Activated CD4-positive, alpha-beta T cell treated with anti-CD3 and anti-CD28 coated beads, Interleukin-2, amount 50 U/mL, for 4 hours (primary cell): Measurements from ENCODE around the gene POLR3GL.

Experiments
- DNase-seq, 2 experiments: peaks; one replicate each; pipeline ENCODE4 v3.0.0-alpha.2; 2020

POLR3GL gene

GRCh38 chr1:145951526-145951925 lies 13.0 kb upstream of the POLR3GL start:
- DNase-seq, result no peak

GRCh38 chr1:145952903-145953302 lies 11.6 kb upstream of the POLR3GL start:
- no peak for DNase-seq

DNA sequence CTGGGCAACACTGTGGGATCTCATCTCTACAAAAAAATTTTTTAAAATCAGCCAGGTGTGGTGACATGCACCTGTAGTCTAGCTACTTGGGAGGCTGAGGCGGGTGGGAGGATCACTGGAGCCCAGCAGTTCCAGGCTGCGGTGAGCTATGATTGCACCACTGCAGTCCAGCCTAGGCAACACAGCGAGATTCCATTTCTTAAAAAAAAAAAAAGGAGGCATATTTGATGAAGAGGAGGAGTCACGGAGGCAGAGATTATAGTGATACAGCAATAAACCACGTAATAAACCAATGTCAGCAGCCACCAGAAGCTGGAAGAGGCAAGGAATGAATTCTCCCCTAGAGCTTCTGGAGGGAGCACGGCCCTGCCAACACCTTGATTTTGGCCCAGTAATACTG lies 10.6 kb upstream of the POLR3GL start:
- DNase-seq, result no peak

DNA sequence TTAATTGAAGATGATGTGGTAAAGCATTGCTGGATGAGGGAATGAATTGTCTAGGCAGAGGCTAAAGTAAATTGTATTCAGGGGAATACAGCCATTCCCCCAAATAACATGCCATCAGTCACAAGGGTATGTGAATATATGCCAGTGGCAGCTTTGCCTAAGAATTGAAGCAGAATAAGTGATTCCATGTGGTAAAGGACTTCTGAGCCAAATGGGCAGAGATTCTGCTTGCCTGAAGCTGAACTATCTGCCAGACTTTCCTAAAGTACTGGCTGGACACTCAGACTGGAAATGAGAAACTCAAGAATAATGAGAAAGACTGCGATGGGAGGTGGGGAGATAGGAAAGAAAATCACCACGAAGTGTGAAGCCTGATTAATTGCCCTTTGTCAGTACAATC lies 9.1 kb upstream of the POLR3GL start:
- no peak for DNase-seq

GRCh38 chr1:145956361-145956760 lies 8.1 kb upstream of the POLR3GL start:
- no peak for DNase-seq

DNA sequence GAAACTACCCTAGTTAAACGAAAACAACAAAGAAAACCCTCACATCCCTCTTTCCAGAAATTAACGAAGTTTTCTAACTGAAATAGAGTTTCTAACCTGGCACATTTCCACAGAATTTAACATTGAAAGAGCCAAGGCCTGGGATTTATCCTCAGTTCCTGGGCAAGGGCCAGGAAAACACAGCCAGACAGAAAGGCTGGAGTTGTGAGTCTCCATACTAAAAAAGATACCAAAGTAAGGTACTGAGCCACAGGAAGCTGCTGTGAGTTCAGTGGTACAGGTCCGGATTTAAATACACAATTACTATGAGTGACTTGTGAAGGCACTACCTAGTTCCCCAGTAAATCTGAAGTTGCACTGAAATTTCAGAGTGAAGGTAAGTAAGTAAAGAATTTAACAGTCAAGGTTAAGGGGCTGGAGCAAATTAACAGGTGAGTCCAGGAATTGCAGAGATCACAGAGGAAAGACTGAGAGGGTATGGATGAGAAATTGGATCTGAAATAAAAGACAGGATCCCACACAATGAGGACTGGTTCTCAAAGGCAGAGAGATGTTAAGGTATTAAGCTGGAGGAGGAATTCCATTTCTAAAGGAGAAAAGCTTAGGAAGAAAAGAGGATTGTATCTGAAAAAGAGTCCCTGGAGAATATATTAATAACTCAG lies 7.6 kb upstream of the POLR3GL start:
- no peak for DNase-seq

DNA sequence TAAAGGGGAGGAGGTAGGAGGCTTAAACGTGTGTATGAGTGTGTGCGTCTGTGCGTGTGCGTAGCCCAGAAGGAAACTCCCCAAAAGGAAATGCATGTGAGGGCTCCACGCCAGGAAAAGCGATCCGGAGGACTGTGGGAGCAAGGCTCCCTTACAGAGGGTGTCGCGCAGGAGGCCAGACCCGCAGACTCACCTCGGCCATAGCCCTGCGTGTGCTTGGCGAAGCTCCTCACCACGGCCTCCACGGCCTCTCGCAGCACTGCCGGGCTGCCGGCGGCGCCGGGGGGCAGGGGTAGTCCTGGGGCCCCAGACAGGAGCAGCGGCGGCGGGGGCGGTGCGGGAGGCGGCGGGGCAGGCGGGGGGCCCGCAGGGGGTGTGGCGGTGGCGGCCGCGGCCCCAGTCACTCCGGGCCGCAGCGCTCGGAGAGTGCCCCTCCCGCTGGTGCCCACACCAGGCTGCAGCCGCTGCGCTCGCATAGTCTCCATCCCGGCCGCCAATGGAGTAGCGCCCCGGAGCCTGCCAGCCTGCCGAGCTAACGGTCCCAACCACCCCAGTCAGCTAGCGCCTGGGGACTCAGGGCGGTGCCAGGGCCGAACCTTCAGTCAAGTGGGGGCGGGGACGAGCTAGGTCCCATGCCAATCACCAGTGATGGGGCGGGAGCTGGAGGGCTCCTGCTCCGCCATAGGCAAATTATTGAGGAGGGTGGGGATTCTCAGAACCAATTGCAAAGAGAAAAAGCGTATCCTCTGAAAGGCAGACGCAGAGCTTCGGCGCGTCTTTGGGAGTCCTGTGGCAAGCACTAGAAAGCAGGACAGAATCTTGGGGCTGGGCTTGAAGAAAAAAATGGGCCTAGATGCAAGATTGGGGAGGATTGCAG lies 6.8 kb upstream of the POLR3GL start, which contains the start of gene LIX1L:
Gene LIX1L (minus strand): TSS at position 575 of the 877 bp plus-strand sequence. CDS start 90 bp downstream, at position 485.
- peak; percentile 93 for DNase-seq

- no peak for DNase-seq
Measured at GRCh38 chr1:145958734-145959133, 5.8 kb upstream of the POLR3GL start.

DNA sequence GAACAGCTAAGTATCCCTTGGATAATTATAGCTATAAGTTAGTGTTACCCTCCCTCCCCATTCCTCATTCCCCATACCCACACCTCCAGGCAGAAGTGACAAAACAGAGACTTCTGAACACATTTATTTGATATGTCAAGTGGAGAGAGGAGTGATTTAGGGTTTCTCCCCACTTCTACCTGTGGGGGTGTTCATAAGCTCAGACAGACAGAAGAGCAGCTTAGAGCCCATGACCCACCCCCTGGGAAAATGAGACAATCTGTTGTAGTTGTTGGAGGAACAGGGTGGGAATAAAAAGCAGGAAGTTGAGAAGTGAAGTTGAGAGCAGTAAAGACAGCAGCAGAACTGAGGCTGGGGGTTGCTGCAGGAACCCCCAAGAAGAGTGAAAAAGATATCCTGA lies 5.2 kb upstream of the POLR3GL start:
- DNase-seq, result no peak

GRCh38 chr1:145959957-145960467 lies 4.5 kb upstream of the POLR3GL start:
- DNase-seq, result no peak

DNA sequence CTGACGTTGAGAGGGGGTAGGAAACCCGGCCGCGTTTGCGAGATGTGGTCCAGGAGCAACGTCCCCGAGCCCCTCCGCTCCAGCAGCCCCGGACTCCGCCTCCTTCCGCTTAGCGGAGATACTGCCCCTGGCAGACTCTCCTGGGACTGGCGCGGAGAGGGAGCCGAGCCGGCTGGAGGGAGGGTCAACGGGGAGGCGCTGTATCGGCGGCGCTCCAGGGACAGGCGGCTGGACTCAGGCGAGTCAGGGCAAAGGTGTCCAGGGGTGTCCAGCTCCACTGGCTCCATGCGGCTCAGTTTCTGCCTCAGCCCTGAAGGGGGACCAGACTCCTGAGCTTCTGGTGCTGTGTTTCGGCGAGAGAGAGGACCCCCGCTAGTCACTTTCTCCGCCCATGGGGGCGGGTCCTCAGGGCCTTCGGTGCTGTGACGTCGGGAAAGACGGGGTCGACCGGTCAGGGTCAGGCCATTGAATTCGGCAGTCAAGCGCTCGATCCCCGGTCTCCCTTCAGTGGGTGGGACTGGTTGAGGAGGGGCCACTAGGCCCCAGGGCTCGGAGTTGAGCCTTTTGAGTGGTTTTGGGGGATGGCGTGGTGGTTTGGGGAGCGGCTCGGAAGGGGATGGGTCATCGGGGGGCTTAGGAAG lies 3.9 kb upstream of the POLR3GL start:
- peak in 1 of 2 experiments; percentile 17 for DNase-seq

GRCh38 chr1:145961109-145961424 lies 3.4 kb upstream of the POLR3GL start:
- DNase-seq, result no peak

GRCh38 chr1:145961425-145962156 lies 2.9 kb upstream of the POLR3GL start:
- DNase-seq, result peak in 1 of 2 experiments; percentile 40

DNA sequence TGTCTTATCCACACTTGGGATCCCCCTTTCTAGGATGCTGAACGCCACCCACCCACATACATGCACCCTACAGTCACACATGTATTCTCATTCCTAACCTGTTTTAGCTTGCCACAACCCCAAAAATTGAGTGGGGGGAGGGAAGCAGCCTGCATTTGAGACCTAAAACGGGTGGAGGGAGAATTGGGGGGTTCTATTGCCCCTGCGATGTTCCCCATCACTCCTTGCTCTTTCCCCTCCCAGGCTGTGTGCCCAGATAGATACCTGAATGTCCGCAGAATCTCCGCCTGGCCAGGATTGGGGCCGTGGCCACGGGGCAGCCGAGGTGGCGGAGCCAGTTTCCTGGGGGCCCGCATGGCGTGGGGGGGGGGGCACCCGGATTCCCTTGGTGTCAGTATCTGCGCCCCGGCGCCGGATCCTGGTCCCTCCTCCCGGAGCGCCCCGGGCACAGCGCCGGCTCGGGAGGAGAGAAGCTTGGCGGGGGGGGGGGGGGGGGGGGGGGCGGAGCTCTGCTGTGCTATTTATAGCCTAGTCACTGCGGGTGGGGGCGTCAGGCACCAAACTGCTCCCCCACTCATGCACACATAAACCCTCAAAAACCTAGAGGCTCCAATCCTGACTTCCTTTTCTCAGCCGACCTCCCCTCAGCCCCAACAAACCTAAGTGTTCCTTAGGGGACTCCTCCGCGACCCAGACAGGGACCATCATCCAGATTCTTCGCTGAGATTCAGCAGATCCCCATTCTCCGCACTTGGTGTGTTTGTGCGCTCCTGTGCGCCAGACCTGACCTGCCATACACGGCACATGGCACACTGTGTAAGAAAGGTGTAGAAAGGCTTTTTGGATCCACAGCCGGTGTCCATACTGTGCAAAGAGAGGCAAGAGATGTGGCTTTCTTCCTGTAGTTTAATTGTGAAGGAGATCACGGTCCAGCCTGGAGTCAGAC lies 2.1 kb upstream of the POLR3GL start:
- no peak for DNase-seq

DNA sequence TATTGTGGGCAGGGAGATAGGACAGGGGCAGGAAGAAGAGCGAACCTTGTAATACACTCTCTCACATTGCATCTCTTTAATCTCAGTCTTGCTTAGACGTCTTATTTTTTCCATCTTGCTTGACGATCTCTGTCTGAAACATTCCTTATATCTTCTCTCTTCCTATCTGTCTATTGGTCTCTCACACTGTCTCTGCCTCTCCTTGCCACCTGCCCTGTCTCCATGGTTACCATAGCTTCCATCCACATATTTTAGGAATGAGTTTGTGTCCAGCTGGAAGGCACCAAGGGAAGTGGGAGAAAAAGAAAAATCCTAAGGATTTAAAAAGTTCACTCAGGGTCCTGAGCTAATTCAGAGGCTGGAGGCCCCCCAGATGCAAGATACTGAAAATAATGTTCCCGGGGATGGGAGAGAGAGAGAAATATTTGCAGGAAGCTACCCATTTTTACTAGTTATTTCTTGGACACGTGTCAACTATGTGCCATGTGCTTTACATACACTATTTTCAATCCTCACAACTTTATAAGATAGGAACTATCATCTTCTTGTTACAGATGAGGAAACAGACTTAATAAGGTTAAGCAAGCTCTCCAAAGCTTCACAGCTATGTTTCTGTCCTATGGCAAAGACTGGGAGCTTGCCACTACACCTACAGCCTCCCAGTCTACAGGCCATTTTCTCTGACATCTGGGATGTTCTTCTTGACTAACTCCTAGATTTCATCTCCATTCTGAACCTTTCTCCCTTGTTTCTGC lies 1.0 kb upstream of the POLR3GL start:
- no peak for DNase-seq

DNA sequence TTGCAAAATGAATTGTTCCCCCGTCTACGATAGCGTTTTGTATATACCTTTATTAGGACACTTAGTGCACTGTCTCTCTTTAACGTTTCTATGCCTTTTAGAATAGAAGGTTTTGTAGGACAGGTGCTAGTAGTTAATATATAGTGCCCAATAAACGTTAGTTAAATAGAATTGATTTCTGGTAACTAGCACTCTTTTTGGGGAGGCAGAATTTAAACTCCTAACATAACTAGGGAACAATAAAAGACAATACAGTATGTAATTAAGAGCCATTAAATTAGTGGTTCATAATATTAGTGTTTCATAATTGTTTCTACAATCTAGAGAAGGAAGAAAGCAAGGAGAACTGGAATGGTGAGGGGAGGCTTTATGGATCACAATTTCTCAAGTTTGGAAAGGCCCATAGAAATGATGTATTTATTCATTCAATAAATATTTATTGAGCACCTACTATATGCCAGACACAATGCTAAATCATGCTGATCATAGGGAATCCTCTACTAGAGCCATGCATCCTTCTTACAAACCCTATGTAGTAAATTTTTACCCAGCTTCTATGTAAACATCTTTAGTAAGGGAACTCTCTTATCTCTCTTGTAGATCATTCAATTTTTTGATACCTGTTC lies 742 bp downstream of the POLR3GL start:
- DNase-seq, result no peak

DNA sequence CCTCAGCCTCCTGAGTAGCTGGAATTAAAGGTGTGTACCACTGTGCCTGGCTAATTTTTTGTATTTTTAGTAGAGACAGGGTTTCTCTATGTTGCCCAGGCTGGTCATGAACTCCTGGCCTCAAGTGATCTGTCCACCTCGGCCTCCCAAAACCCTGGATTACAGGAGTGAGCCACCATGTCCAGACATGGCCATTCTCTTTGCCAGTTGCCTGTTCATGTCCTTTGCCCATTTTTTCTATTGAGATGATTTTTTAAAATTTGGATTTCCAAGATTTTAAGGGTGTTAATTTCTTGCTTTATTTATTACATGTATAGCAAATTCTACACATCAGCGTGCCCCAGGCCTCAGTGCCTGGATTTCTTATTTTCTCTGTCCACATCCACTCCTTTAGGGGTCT lies 2.8 kb downstream of the POLR3GL start:
- no peak for DNase-seq

DNA sequence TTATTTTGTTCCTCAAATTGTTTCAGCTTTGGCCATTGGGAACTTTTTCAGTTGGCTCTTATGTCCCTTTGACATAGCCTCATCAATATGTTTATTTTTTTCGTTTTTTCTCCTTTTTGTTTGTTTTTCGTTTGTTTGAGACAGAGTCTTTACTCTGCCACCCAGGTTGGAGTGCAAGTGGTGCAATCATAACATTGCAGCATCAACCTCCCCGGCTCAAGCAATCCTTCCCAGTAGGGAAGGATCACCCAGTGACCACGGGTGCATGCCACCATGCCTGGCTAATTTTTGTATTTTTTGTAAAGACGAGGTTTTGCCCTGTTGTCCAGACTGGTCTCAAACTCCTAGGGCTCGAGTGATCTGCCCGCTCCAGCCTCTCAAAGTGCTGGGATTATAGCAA lies 8.1 kb downstream of the POLR3GL start:
- DNase-seq, result no peak

DNA sequence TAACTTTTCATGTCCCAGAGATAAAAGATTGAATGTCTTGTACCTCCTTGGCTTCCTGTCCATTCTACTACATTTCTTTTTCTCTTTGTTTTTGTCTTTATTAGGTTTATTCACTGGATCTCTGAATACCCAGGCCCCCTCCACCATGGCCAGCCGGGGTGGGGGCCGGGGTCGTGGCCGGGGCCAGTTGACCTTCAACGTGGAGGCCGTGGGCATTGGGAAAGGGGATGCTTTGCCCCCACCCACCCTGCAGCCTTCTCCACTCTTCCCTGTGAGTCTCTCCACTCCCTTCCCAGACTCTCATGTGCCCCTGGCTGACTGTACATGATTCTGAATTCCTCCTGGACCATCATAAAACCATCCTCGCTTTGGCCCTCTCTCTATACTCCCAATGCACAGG lies 10.2 kb downstream of the POLR3GL start:
- DNase-seq, result no peak

DNA sequence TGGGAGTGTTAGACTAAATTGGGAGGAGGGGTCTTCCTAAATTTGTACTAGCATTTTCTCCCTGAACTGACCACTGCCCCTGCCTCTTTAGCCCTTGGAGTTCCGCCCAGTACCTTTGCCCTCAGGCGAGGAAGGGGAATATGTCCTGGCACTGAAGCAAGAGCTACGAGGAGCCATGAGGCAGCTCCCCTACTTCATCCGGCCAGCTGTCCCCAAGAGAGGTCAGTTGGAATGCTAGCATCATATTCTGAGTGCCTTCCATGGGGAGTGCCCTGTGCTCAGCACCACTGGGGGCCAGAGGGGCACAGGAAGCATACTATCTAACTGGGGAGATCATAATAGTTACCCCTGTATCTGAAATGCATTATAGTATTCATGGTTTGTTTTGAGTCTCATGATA lies 10.7 kb downstream of the POLR3GL start:
- DNase-seq, result no peak

DNA sequence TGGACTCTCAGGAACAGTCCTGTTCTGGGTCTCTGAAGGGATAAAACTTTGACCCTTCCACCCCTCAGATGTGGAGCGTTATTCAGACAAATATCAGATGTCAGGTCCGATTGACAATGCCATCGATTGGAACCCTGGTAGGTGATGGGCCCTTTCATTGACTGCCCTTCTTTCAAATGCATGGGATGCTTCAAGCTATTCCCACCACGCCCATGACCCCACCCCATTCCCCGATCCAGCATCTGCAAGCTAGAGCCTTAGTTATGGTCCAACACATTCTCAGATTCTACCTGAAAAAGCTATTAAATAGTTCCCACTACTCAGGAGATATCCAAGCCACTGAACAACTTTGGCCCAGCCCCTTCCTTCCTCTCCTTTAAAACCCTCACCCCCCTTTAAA lies 12.5 kb downstream of the POLR3GL start:
- no peak for DNase-seq
